Nephron progenitor cell (in vitro differentiated cells): ENCODE results near the gene HOXC6.

Experiments
- DNase-seq: peaks from one replicate; pipeline ENCODE4 v3.0.0; 2021
- H3K27ac Mint-ChIP-seq: 2 replicates; pipeline ENCODE4 v1.8.0; 2021; ENCODE audit warnings: mild to moderate bottlenecking, moderate library complexity, mixed read lengths
- H3K27me3 Mint-ChIP-seq: 2 replicates; pipeline ENCODE4 v1.8.0; 2021; ENCODE audit warnings: mild to moderate bottlenecking, low read depth, mixed read lengths; ENCODE audit not compliant: poor library complexity
- H3K36me3 Mint-ChIP-seq: 2 replicates; pipeline ENCODE4 v1.8.0; 2021; ENCODE audit warnings: low read depth, mixed read lengths
- H3K4me1 Mint-ChIP-seq: 2 replicates; pipeline ENCODE4 v1.8.0; 2021; ENCODE audit warnings: mixed read lengths
- H3K4me3 Mint-ChIP-seq: 2 replicates; pipeline ENCODE4 v1.8.0; 2021; ENCODE audit warnings: mild to moderate bottlenecking, moderate library complexity, mixed read lengths
- H3K9me3 Mint-ChIP-seq: 2 replicates; pipeline ENCODE4 v1.8.0; 2021; ENCODE audit warnings: mild to moderate bottlenecking, moderate library complexity, mixed read lengths
- CTCF ChIP-seq: fragments of 200-600 bp; sonication (generic); IDR thresholded peaks from 2 replicates; pipeline ENCODE4 v1.5.0; 2021; ENCODE audit warnings: antibody characterized with exemption

HOXC6 gene

GRCh38 chr12:53989227-53990113, 38.8 kb upstream of the HOXC6 start:
- Mint-ChIP-seq H3K27me3 (peaks cover 32% of the 10 kb centered on the region), H3K4me1 (peaks cover 69% of the 10 kb centered on the region), H3K9me3 (no peaks in the 10 kb centered on the region), H3K36me3 (peaks cover 78% of the 10 kb centered on the region), H3K27ac (peak overlapping the region; percentile 97), H3K4me3 (peak overlapping the region; percentile 98)
- peak; percentile 27 for TF ChIP-seq CTCF
- no peak for DNase-seq

- H3K4me3 Mint-ChIP-seq = peak overlapping the region; percentile 98
- H3K9me3 Mint-ChIP-seq = no peaks in the 10 kb centered on the region
- peaks cover 31% of the 10 kb centered on the region for H3K27me3 Mint-ChIP-seq
- no peak for DNase-seq
- H3K36me3 Mint-ChIP-seq = peaks cover 86% of the 10 kb centered on the region
- peaks cover 69% of the 10 kb centered on the region for H3K4me1 Mint-ChIP-seq
- TF ChIP-seq CTCF = no peak
- peak overlapping the region; percentile 97 for H3K27ac Mint-ChIP-seq
These were observed 37.7 kb upstream of the HOXC6 start for GRCh38 chr12:53990311-53991076.

- peak overlapping the region; percentile 97 for H3K27ac Mint-ChIP-seq
- no peak for TF ChIP-seq CTCF
- H3K27me3 Mint-ChIP-seq = peaks cover 29% of the 10 kb centered on the region
- peaks cover 69% of the 10 kb centered on the region for H3K4me1 Mint-ChIP-seq
- peaks cover 87% of the 10 kb centered on the region for H3K36me3 Mint-ChIP-seq
- no peak for DNase-seq
- H3K4me3 Mint-ChIP-seq = peak overlapping the region; percentile 98
- no peaks in the 10 kb centered on the region for H3K9me3 Mint-ChIP-seq
These were observed 37.2 kb upstream of the HOXC6 start for GRCh38 chr12:53991077-53991460.

GRCh38 chr12:53992377-53992889, 35.8 kb upstream of the HOXC6 start:
- Mint-ChIP-seq H3K27ac (peak overlapping the region; percentile 99), H3K9me3 (no peaks in the 10 kb centered on the region), H3K4me1 (peaks cover 57% of the 10 kb centered on the region), H3K4me3 (peak overlapping the region; percentile 98), H3K27me3 (peaks cover 18% of the 10 kb centered on the region), H3K36me3 (peaks cover 79% of the 10 kb centered on the region)
- no peak for DNase-seq
- TF ChIP-seq CTCF = no peak

- peak overlapping the region; percentile 98 for H3K4me3 Mint-ChIP-seq
These were observed 34.9 kb upstream of the HOXC6 start for GRCh38 chr12:53993162-53994008.

More at GRCh38 chr12:53993162-53994008, 34.9 kb upstream of the HOXC6 start:
- DNase-seq = no peak
- Mint-ChIP-seq H3K36me3 (peaks cover 70% of the 10 kb centered on the region), H3K4me1 (peaks cover 57% of the 10 kb centered on the region), H3K9me3 (no peaks in the 10 kb centered on the region), H3K27ac (peak overlapping the region; percentile 99), H3K27me3 (peaks cover 22% of the 10 kb centered on the region)
- TF ChIP-seq CTCF = no peak
